Activated T-helper 2 cell treated with anti-CD3 and anti-CD28 coated beads, Interferon-gamma antibody, Interleukin-2, Interleukin-4, amounts not matched to agents 10 μg/mL and 5 μg/mL and 100 μg/mL, durations not matched to agents 14 hours and 24 hours and 36 hours (primary cell): ENCODE measurements around the gene AUNIP. TPM values are rescaled to one million over a fixed set of nuclear protein-coding genes. Genes with fewer than 3 reads are reported as not detected.

Experiments used
- DNase-seq: peaks from one replicate; pipeline ENCODE4 v3.0.0; 2021; ENCODE audit warnings: low spot score
- H3K27ac Mint-ChIP-seq: one replicate; pipeline ENCODE4 v1.8.0; 2021; ENCODE audit warnings: mixed read lengths
- H3K27me3 Mint-ChIP-seq: one replicate; pipeline ENCODE4 v1.8.0; 2021; ENCODE audit warnings: low read depth, mixed read lengths
- H3K36me3 Mint-ChIP-seq: one replicate; pipeline ENCODE4 v1.8.0; 2021; ENCODE audit warnings: low read depth, mixed read lengths
- H3K4me1 Mint-ChIP-seq: one replicate; pipeline ENCODE4 v1.8.0; 2021; ENCODE audit warnings: low read depth, mixed read lengths
- H3K4me3 Mint-ChIP-seq: one replicate; pipeline ENCODE4 v1.8.0; 2021; ENCODE audit warnings: low read depth, mild to moderate bottlenecking, moderate library complexity, mixed read lengths
- H3K9me3 Mint-ChIP-seq: one replicate; pipeline ENCODE4 v1.8.0; 2021; ENCODE audit warnings: mixed read lengths
- intact Hi-C: fragments of 100-400 bp; cut with micrococcal nuclease; formaldehyde crosslinking; loops from one replicate; pipeline ENCODE4 v1.15.1; 2023
- total RNA-seq: library from RNA; stranded (reverse); gene quantifications from 2 replicates; pipeline ENCODE4 v1.2.3, GENCODE V29; 2022

The AUNIP gene
- total RNA-seq, 1 donor from 2014 or later, result 10.9 TPM

GRCh38 chr1:25813734-25814471 is 45.4 kb downstream of the AUNIP start:
- no peaks in the 10 kb centered on the region for H3K27me3 Mint-ChIP-seq
- no peaks in the 10 kb centered on the region for H3K36me3 Mint-ChIP-seq
- H3K4me1 Mint-ChIP-seq, result peaks cover 8% of the 10 kb centered on the region
- DNase-seq, result no peak
- no peak overlapping the region for H3K27ac Mint-ChIP-seq
- no peaks in the 10 kb centered on the region for H3K9me3 Mint-ChIP-seq
- H3K4me3 Mint-ChIP-seq, result no peak overlapping the region
- intact Hi-C loops, result loop anchor here (10.0 kb wide), 1 partner anchor 289 kb away; no protein-coding TSS in a partner anchor

DNA sequence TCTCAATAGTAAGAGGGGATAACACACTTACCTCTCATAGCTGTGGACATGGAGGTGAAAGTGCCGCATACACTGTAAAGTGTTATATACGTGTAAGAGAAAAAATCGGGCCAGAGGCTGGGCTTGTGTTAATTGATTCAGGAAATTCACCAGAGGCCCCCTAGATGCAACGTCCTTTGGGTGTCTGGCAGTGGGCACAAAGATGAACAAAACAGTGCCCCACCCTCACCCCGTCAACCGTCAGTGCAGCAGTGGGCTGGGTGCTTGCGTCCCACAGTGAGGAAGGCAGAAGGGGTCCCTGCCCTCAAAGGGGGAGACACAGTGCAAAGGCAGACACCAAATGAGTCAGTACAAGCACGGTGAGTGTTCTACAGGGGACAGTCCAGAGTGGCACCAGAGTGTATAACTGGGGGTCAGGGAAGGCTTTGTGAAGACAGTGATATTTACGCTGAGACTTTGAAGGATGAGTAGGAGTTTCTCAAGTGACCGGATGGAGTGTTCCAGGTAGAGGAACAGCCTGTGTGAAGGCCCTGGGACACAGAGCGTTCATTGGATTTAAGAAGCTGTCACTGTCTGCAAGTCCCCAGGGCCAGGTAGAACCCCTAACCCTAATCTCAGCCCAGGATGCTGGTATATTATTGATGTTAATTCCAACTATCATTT is 46.1 kb downstream of the AUNIP start:
- peaks cover 6% of the 10 kb centered on the region for H3K4me1 Mint-ChIP-seq
- no peak for DNase-seq
- no peak overlapping the region for H3K4me3 Mint-ChIP-seq
- H3K36me3 Mint-ChIP-seq, result no peaks in the 10 kb centered on the region
- no peak overlapping the region for H3K27ac Mint-ChIP-seq
- no peaks in the 10 kb centered on the region for H3K9me3 Mint-ChIP-seq
- intact Hi-C loops, result loop anchor here (10.0 kb wide), 1 partner anchor 288 kb away; no protein-coding TSS in a partner anchor
- H3K27me3 Mint-ChIP-seq, result no peaks in the 10 kb centered on the region

DNA sequence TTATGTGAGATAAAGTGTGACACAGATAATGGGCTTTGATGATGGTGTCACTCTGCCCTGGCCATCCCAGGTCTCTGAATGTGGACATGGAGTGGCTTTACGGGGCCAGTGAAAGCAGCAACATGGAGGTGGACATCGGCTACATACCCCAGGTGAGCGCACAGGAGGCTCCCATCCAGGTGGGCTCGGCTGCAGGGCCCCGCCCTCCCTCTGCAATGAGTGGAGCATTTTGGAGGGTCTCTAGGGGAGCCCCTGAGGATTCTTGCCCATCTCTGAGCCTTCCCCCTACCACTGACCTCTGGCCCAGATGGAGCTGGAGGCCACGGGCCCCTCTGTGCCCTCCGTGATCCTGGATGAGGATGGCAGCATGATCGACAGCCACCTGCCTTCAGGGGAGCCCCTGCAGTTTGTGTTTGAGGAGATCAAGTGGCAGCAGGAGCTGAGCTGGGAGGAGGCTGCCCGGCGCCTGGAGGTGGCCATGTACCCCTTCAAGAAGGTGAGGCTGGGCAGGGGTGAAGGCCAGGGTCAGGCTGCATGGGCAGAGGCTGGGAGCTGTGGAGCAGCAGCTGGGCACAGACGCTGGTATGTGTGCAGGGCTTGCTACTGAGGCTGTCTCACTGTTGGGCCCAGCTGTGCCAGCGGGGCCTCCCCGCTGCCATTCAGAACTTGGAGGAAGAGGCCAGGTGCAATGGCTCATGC is 47.7 kb downstream of the AUNIP start:
- no peaks in the 10 kb centered on the region for H3K9me3 Mint-ChIP-seq
- intact Hi-C loops, result loop anchor here (10.0 kb wide), 1 partner anchor 287 kb away; no protein-coding TSS in a partner anchor
- H3K36me3 Mint-ChIP-seq, result no peaks in the 10 kb centered on the region
- H3K27ac Mint-ChIP-seq, result no peak overlapping the region
- H3K27me3 Mint-ChIP-seq, result no peaks in the 10 kb centered on the region
- DNase-seq, result no peak
- H3K4me3 Mint-ChIP-seq, result no peak overlapping the region
- H3K4me1 Mint-ChIP-seq, result peaks cover 3% of the 10 kb centered on the region

GRCh38 chr1:25810341-25811299 is 48.6 kb downstream of the AUNIP start:
- no peaks in the 10 kb centered on the region for H3K9me3 Mint-ChIP-seq
- DNase-seq, result peak; percentile 66
- no peak overlapping the region for H3K27ac Mint-ChIP-seq
- H3K27me3 Mint-ChIP-seq, result peaks cover 1% of the 10 kb centered on the region
- H3K36me3 Mint-ChIP-seq, result no peaks in the 10 kb centered on the region
- H3K4me1 Mint-ChIP-seq, result peaks cover 3% of the 10 kb centered on the region
- no peak overlapping the region for H3K4me3 Mint-ChIP-seq
- intact Hi-C loops, result loop anchor here (10.0 kb wide), 1 partner anchor 286 kb away; no protein-coding TSS in a partner anchor

- intact Hi-C loops, result loop anchor here (10.0 kb wide), 1 partner anchor 285 kb away; no protein-coding TSS in a partner anchor
- no peak for DNase-seq
- no peaks in the 10 kb centered on the region for H3K36me3 Mint-ChIP-seq
- no peak overlapping the region for H3K27ac Mint-ChIP-seq
- no peaks in the 10 kb centered on the region for H3K9me3 Mint-ChIP-seq
- H3K4me1 Mint-ChIP-seq, result peaks cover 3% of the 10 kb centered on the region
- peaks cover 1% of the 10 kb centered on the region for H3K27me3 Mint-ChIP-seq
- H3K4me3 Mint-ChIP-seq, result no peak overlapping the region
Measured at GRCh38 chr1:25809929-25810328, 49.3 kb downstream of the AUNIP start.

- intact Hi-C loops, result no loop called here
- Mint-ChIP-seq H3K9me3 (no peaks in the 10 kb centered on the region), H3K36me3 (no peaks in the 10 kb centered on the region), H3K4me3 (no peak overlapping the region), H3K4me1 (peaks cover 3% of the 10 kb centered on the region), H3K27ac (no peak overlapping the region), H3K27me3 (peaks cover 1% of the 10 kb centered on the region)
- DNase-seq, result no peak
Measured at GRCh38 chr1:25809283-25809926, 49.9 kb downstream of the AUNIP start.

DNA sequence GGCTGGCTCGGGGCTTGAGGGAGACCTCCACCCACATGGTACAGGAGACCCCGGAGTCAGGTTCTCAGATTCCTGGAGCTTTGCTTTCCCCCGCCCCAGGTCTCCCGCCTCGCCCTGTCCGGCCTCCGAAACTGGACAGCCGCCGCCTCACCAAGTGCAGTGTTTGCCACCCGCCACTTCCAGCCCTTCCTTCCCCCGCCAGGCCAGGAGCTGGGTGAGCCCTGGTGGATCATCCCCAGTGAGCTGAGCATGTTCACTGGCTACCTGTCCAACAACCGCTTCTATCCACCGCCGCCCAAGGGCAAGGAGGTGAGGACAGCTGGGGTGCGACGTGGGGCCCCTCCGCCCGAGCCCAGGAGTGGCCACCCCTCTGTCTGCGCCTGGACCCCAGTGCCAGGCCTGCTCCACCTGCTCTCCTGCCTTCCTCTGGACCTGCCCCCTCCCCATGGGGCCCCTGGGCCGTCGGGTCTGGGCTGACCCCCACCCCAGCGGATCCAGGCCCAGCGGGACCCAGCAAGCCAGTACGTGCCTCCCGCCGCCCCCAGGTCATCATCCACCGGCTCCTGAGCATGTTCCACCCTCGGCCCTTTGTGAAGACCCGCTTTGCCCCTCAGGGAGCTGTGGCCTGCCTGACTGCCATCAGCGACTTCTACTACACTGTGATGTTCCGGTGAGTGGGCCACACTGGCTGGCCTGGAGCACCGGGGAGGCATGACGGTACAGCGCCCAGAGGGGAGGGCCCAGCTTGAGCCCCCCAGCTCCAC is 50.6 kb downstream of the AUNIP start:
- no peak for DNase-seq
- H3K36me3 Mint-ChIP-seq, result no peaks in the 10 kb centered on the region
- peaks cover 7% of the 10 kb centered on the region for H3K4me1 Mint-ChIP-seq
- H3K27me3 Mint-ChIP-seq, result peaks cover 4% of the 10 kb centered on the region
- H3K9me3 Mint-ChIP-seq, result no peaks in the 10 kb centered on the region
- H3K4me3 Mint-ChIP-seq, result no peak overlapping the region
- intact Hi-C loops, result no loop called here
- H3K27ac Mint-ChIP-seq, result no peak overlapping the region

GRCh38 chr1:25807480-25808390 is 51.5 kb downstream of the AUNIP start:
- Mint-ChIP-seq H3K4me3 (no peak overlapping the region), H3K27me3 (peaks cover 6% of the 10 kb centered on the region), H3K9me3 (no peaks in the 10 kb centered on the region), H3K27ac (no peak overlapping the region), H3K4me1 (peaks cover 11% of the 10 kb centered on the region), H3K36me3 (no peaks in the 10 kb centered on the region)
- intact Hi-C loops, result no loop called here
- no peak for DNase-seq

GRCh38 chr1:25806418-25806817 is 52.8 kb downstream of the AUNIP start:
- Mint-ChIP-seq H3K36me3 (no peaks in the 10 kb centered on the region), H3K4me1 (peaks cover 17% of the 10 kb centered on the region), H3K27me3 (peaks cover 10% of the 10 kb centered on the region), H3K4me3 (no peak overlapping the region), H3K9me3 (no peaks in the 10 kb centered on the region), H3K27ac (no peak overlapping the region)
- DNase-seq, result no peak
- intact Hi-C loops, result no loop called here

DNA sequence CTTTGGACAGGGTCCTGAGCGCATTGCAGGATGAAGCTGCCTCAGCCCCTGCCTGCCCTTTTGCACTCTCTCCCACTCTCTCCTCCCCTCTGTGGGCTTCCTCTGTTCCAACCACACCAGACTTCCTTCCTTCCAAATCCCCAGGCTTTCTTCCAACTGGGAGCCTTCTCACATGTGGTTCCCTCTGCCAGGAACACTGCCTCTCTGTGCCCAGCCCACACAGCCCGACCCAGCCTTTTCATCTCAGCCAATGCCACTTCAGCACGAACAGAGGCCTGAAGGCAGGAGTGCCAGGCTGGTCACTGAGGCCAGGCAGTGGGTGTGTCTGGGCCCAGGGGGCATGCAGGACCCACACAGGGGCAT is 53.4 kb downstream of the AUNIP start:
- H3K27ac Mint-ChIP-seq, result no peak overlapping the region
- H3K4me3 Mint-ChIP-seq, result no peak overlapping the region

More for the DNA sequence above, 53.4 kb downstream of the AUNIP start:
- no peak for DNase-seq
- intact Hi-C loops, result no loop called here
- peaks cover 12% of the 10 kb centered on the region for H3K27me3 Mint-ChIP-seq
- H3K4me1 Mint-ChIP-seq, result peaks cover 14% of the 10 kb centered on the region
- no peaks in the 10 kb centered on the region for H3K9me3 Mint-ChIP-seq
- H3K36me3 Mint-ChIP-seq, result no peaks in the 10 kb centered on the region
